NCI-H1436 treated with DMSO at 0.1 percent for 48 hours (cell line): Measurements from ENCODE around the gene KRTAP5-3.
"Not testable (repeated sequence)": the region's sequence is repeated elsewhere in the genome, so short reads cannot be mapped to it uniquely, and the experiment has no call there.

ENCODE experiments used
- DNase-seq: peaks from one replicate; lab custom pipeline; 2025; lab: John Stamatoyannopoulos, UW

Gene KRTAP5-3

DNA sequence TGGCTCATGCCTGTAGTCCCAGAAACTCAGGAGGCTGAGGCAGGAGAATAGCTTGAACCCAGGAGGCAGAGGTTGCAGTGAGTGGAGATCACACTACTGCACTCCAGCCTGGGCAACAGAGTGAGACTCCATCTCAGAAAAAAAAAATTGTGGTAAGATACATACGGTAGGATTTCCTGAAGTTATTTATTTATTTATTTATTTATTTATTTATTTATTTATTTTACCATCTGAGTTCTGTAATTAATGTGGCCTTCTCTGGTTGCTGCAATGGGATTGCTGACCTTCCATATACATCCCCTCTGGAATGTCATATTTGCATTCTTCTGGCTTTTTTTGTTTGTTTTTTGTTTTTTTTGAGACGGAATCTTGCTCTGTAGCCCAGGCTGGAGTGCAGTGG lies 25.4 kb downstream of the KRTAP5-3 start:
- DNase-seq = not testable (repeated sequence)

GRCh38 chr11:1581976-1582375 lies 26.3 kb downstream of the KRTAP5-3 start:
- no peak for DNase-seq

GRCh38 chr11:1576825-1577224 lies 31.4 kb downstream of the KRTAP5-3 start:
- DNase-seq = no peak

DNA sequence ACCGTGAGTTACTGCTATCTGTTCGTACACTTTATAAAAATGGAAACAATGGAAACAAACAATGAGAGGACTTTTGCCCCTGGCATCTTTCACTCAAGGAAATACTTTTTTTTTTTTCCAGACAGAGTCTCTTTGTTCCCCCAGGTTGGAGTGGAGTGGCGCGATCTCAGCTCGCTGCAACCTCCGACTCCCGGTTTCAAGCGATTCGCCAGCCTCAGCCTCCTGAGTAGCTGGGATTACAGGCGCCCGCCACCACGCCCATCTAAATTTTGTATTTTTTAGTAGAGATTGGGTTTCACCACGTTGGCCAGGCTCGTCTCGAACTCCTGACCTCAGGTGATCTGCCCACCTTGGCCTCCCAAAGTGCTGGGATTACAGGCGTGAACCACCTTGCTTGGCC lies 32.5 kb downstream of the KRTAP5-3 start:
- not testable (repeated sequence) for DNase-seq

GRCh38 chr11:1574933-1575242 lies 33.4 kb downstream of the KRTAP5-3 start:
- no peak for DNase-seq

- DNase-seq = peak; percentile 68
Measured at GRCh38 chr11:1574238-1574932, 33.9 kb downstream of the KRTAP5-3 start.

GRCh38 chr11:1573903-1574237 lies 34.4 kb downstream of the KRTAP5-3 start:
- no peak for DNase-seq

GRCh38 chr11:1573077-1573902 lies 35.0 kb downstream of the KRTAP5-3 start:
- no peak for DNase-seq

- DNase-seq = peak; percentile 17
Measured at GRCh38 chr11:1572197-1573076, 35.8 kb downstream of the KRTAP5-3 start, which contains the start of gene DUSP8. Gene DUSP8, minus strand, starts transcription at chr11:1572271. Its CDS starts 6,445 bp downstream, at chr11:1565826.

GRCh38 chr11:1571760-1572196 lies 36.5 kb downstream of the KRTAP5-3 start:
- DNase-seq = no peak

GRCh38 chr11:1570896-1571759 lies 37.1 kb downstream of the KRTAP5-3 start:
- no peak for DNase-seq

GRCh38 chr11:1570531-1570895 lies 37.8 kb downstream of the KRTAP5-3 start:
- DNase-seq = no peak

DNA sequence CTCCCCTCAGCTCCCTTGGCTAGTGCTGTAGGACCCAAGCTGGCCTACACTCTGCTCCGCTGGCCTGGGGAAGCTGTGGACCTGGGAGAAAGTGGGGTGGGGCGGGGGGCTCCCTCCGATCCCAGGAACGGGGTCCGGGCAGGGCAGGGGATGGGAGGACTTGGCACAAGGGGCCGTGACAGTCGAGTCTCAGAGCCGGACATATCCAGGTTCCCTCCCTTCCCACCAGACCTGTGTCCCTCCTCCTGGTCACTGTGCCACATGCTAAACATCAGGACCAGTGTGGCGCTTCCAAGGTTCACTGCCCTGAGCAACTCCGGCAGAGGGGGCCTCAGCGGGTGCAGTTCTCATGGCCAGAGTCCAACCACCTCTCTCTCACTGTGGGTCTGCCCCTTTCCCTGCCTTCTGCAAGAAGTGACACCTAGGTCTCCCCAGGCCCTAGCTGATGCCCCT lies 38.2 kb downstream of the KRTAP5-3 start:
- DNase-seq = no peak

GRCh38 chr11:1569251-1569780 lies 38.9 kb downstream of the KRTAP5-3 start:
- DNase-seq = no peak

- DNase-seq = no peak
Measured at GRCh38 chr11:1568441-1568911, 39.8 kb downstream of the KRTAP5-3 start.

GRCh38 chr11:1567721-1568100 lies 40.6 kb downstream of the KRTAP5-3 start:
- DNase-seq = no peak

DNA sequence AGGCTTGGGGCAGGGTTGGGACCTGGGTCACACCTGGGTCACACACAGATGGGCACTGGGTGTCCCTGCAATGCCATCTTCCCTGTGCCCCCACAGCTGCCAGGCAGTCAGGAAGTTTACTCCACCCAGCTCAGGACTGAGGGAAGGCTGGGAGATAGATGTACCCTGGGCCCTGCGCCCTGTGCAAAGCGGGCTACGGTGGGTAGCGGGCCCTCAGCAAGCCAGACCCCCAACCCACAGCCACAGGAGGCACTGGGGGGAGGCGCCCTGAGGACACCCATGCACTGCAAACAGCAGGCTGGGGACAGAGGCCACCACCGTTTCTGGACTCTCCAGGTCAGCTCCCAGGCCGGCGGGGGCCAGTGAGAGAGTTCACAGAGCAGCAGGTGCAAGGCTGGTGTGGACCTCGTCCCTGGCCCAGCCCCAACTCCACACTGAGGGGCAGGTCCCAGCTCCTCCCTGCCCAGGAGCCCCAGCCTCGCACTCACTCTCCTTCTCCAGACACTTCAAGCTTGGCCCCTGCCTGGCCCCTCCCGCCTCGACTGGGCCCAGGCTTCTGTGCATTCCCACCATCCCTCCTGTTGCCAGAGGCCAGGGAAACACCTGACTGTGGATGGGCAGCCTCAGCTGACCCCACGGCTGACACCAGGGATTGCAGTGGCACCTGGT lies 41.1 kb downstream of the KRTAP5-3 start:
- no peak for DNase-seq

- DNase-seq = no peak
Measured at GRCh38 chr11:1566381-1567051, 41.7 kb downstream of the KRTAP5-3 start.

- DNase-seq = no peak
Measured at GRCh38 chr11:1565904-1566247, 42.4 kb downstream of the KRTAP5-3 start.
